ENCODE results near the gene CCDC60.

The CCDC60 gene

DNA sequence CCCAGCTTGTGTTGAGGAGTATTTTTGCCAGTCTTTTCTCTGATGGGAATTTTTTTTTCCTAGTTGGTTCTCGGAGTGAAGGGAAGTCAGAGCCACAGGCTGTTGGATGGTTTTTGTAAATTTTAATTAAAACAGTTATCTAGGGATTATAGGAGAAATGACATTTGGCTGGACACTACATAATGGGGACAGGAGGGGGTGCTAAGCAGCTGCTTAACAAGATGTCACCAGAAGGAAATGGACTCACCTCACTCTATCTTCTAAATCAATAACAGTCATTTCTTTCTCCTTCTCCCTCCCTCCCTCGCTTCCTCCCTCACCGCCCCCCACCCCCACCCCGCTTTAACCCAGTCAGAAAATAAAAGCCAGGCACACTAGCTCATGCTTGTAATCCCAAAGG, 165.7 kb downstream of the CCDC60 start:
- H3K4me3 ChIP-seq (ENCODE audit: low read depth, low read length) = no peak overlapping the region
- ChIA-PET POLR2A (no interaction called here), CTCF (interaction anchor here (0.7 to 0.9 kb wide), 2 partner anchors 24 to 56 kb away, joined by 3 to 5 read pairs; no protein-coding TSS in a partner anchor)
- TF ChIP-seq ZXDB (tag by site-specific recombination; IDR thresholded peaks at IDR 0.05) (no peak), ZNF24 (tag by site-specific recombination; IDR thresholded peaks at IDR 0.05) (no peak), ZNF394 (tag by site-specific recombination; IDR thresholded peaks at IDR 0.05; ENCODE audit: borderline replicate concordance) (no peak), ZNF658 (tag by site-specific recombination; IDR thresholded peaks at IDR 0.05) (no peak), ZNF19 (tag by site-specific recombination; IDR thresholded peaks at IDR 0.05; ENCODE audit: low read depth) (no peak), ZNF776 (tag by site-specific recombination; IDR thresholded peaks at IDR 0.05; ENCODE audit: borderline replicate concordance) (no peak), ZNF169 (tag by site-specific recombination; IDR thresholded peaks at IDR 0.05) (no peak), ZNF391 (tag by site-specific recombination; IDR thresholded peaks at IDR 0.05; ENCODE audit: borderline replicate concordance, low read depth) (no peak), ZNF707 (tag by site-specific recombination; IDR thresholded peaks at IDR 0.05) (no peak), ZNF792 (tag by site-specific recombination; IDR thresholded peaks at IDR 0.05) (no peak), ZNF274 (IDR thresholded peaks at IDR 0.05; ENCODE audit: low read length) (no peak), ZNF274 (tag by site-specific recombination; IDR thresholded peaks at IDR 0.05; ENCODE audit: borderline replicate concordance) (no peak), SETDB1 (IDR thresholded peaks at IDR 0.05; ENCODE audit: insufficient read length, low read length) (no peak), ZNF239 (tag by site-specific recombination; IDR thresholded peaks at IDR 0.05) (no peak), ZNF350 (tag by site-specific recombination; IDR thresholded peaks at IDR 0.05) (no peak)
- TF ChIP-seq, protein P1, sequence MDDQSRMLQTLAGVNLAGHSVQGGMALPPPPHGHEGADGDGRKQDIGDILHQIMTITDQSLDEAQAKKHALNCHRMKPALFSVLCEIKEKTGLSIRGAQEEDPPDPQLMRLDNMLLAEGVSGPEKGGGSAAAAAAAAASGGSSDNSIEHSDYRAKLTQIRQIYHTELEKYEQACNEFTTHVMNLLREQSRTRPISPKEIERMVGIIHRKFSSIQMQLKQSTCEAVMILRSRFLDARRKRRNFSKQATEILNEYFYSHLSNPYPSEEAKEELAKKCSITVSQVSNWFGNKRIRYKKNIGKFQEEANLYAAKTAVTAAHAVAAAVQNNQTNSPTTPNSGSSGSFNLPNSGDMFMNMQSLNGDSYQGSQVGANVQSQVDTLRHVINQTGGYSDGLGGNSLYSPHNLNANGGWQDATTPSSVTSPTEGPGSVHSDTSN (CRISPR knock-in tag; IDR thresholded peaks at IDR 0.05) = no peak
- TF ChIP-seq, protein P2, sequence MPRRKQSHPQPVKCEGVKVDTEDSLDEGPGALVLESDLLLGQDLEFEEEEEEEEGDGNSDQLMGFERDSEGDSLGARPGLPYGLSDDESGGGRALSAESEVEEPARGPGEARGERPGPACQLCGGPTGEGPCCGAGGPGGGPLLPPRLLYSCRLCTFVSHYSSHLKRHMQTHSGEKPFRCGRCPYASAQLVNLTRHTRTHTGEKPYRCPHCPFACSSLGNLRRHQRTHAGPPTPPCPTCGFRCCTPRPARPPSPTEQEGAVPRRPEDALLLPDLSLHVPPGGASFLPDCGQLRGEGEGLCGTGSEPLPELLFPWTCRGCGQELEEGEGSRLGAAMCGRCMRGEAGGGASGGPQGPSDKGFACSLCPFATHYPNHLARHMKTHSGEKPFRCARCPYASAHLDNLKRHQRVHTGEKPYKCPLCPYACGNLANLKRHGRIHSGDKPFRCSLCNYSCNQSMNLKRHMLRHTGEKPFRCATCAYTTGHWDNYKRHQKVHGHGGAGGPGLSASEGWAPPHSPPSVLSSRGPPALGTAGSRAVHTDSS (tag by site-specific recombination; IDR thresholded peaks at IDR 0.05) = no peak
- H3K4me1 ChIP-seq (ENCODE audit: control insufficient read depth, insufficient read depth, low read length) = no peaks in the 10 kb centered on the region
- H3K9me3 ChIP-seq (ENCODE audit: control insufficient read depth, insufficient read depth, low read depth, low read length) = no peaks in the 10 kb centered on the region
- no peaks in the 10 kb centered on the region for H3K36me3 ChIP-seq (ENCODE audit: control insufficient read depth in 2 of 2, insufficient read depth in 1 of 2, low read length in 2 of 2)
- H3K27ac ChIP-seq (ENCODE audit: extremely low read depth, low read depth, low read length) = no peak overlapping the region

DNA sequence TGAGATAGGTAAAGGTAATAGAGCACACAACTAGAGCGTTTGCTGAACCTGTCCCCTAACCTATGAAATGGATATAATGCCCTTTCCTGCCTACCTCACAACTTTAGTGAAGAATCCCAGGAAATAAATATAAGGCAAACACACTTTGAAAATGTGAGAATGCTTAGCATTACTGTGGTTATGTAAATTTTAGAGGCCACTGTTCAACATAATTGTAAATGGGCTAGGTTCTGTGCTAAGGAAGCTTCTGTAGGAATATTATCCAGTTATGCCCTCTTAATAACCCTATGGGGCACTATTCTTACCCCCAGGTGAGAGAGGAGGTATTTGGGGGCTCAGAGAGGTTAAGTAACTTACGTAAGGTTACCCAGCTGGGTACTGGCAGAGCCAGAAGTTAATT, 166.5 kb downstream of the CCDC60 start:
- POLR2A ChIA-PET = no interaction called here
- CTCF ChIA-PET = no interaction called here

More for the DNA sequence above, 166.5 kb downstream of the CCDC60 start:
- H3K4me1 ChIP-seq (ENCODE audit: control insufficient read depth, insufficient read depth, low read length) = no peaks in the 10 kb centered on the region
- no peak overlapping the region for H3K27ac ChIP-seq (ENCODE audit: extremely low read depth, low read depth, low read length)
- TF ChIP-seq, protein P3, sequence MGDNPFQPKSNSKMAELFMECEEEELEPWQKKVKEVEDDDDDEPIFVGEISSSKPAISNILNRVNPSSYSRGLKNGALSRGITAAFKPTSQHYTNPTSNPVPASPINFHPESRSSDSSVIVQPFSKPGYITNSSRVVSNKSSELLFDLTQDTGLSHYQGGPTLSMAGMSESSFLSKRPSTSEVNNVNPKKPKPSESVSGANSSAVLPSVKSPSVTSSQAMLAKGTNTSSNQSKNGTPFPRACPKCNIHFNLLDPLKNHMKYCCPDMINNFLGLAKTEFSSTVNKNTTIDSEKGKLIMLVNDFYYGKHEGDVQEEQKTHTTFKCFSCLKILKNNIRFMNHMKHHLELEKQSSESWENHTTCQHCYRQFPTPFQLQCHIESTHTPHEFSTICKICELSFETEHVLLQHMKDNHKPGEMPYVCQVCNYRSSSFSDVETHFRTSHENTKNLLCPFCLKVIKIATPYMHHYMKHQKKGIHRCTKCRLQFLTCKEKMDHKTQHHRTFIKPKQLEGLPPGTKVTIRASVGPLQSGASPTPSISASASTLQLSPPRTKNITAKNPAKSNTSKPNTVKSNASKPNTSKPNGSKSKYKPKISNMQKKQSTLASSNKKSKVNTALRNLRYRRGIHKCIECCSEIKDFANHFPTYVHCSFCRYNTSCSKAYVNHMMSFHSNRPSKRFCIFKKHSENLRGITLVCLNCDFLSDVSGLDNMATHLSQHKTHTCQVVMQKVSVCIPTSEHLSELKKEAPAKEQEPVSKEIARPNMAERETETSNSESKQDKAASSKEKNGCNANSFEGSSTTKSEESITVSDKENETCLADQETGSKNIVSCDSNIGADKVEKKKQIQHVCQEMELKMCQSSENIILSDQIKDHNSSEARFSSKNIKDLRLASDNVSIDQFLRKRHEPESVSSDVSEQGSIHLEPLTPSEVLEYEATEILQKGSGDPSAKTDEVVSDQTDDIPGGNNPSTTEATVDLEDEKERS (tag by site-specific recombination; IDR thresholded peaks at IDR 0.05) = no peak
- TF ChIP-seq ZNF341 (tag by site-specific recombination; IDR thresholded peaks at IDR 0.05; ENCODE audit: low read depth) (no peak), ZFP37 (tag by site-specific recombination; IDR thresholded peaks at IDR 0.05) (no peak), SP7 (tag by site-specific recombination; IDR thresholded peaks at IDR 0.05) (no peak), MEIS1 (CRISPR knock-in tag; IDR thresholded peaks at IDR 0.05; ENCODE audit: borderline replicate concordance) (no peak), ZNF223 (tag by site-specific recombination; IDR thresholded peaks at IDR 0.05) (no peak), ZBTB21 (tag by site-specific recombination; IDR thresholded peaks at IDR 0.05) (no peak), ZNF354C (tag by site-specific recombination; IDR thresholded peaks at IDR 0.05; ENCODE audit: borderline replicate concordance, low read depth) (no peak), ZNF19 (tag by site-specific recombination; IDR thresholded peaks at IDR 0.05; ENCODE audit: low read depth) (no peak), ZNF561 (tag by site-specific recombination; IDR thresholded peaks at IDR 0.05; ENCODE audit: borderline replicate concordance) (no peak), GFI1B (tag by site-specific recombination; IDR thresholded peaks at IDR 0.05) (no peak), ZNF175 (tag by site-specific recombination; IDR thresholded peaks at IDR 0.05) (no peak)
- TF ChIP-seq, protein P4, sequence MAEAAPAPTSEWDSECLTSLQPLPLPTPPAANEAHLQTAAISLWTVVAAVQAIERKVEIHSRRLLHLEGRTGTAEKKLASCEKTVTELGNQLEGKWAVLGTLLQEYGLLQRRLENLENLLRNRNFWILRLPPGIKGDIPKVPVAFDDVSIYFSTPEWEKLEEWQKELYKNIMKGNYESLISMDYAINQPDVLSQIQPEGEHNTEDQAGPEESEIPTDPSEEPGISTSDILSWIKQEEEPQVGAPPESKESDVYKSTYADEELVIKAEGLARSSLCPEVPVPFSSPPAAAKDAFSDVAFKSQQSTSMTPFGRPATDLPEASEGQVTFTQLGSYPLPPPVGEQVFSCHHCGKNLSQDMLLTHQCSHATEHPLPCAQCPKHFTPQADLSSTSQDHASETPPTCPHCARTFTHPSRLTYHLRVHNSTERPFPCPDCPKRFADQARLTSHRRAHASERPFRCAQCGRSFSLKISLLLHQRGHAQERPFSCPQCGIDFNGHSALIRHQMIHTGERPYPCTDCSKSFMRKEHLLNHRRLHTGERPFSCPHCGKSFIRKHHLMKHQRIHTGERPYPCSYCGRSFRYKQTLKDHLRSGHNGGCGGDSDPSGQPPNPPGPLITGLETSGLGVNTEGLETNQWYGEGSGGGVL (tag by site-specific recombination; IDR thresholded peaks at IDR 0.05) = no peak
- H3K36me3 ChIP-seq (ENCODE audit: control insufficient read depth in 2 of 2, insufficient read depth in 1 of 2, low read length in 2 of 2) = no peaks in the 10 kb centered on the region
- H3K4me3 ChIP-seq (ENCODE audit: low read depth, low read length) = no peak overlapping the region
- no peaks in the 10 kb centered on the region for H3K9me3 ChIP-seq (ENCODE audit: control insufficient read depth, insufficient read depth, low read depth, low read length)

Measured in HEK293 (cell line).